Measurements from ENCODE around the gene PRDM13. TPM values are rescaled to one million over a fixed set of nuclear protein-coding genes. Genes with fewer than 3 reads are reported as not detected.

The PRDM13 gene
- total and polyA plus RNA-seq, 9 of the 15 experiments (the other 6 are each of a cell fraction or from before 2014, with no cell fraction given) = not detected

- DNase-seq (ENCODE audit: extremely low read depth in 1 of 4, low spot score in 3 of 4) (no peak), FAIRE-seq (no peak), ATAC-seq (peak; percentile 47)
- Histone ChIP-seq H4K20me1 (replicated peaks; ENCODE audit: control insufficient read depth, insufficient read depth, low read length) (no peaks in the 10 kb centered on the region), H3K9ac (ENCODE audit: insufficient read depth in 1 of 2, low read depth in 2 of 2, low read length in 2 of 2) (no peak overlapping the region), H3K79me2 (ENCODE audit: control insufficient read depth, insufficient read depth, low read length) (no peaks in the 10 kb centered on the region), H3K27ac (ENCODE audit: extremely low read depth, low read depth, low read length) (no peak overlapping the region), H2AFZ (ENCODE audit: low read depth, low read length) (peak overlapping the region; percentile 89), H3K4me3 (no peak overlapping the region), H3K9me1 (ENCODE audit: control insufficient read depth, insufficient read depth, low read length) (no peaks in the 10 kb centered on the region), H3K4me1 (replicated peaks in 1 of 2; ENCODE audit: control insufficient read depth in 2 of 2, insufficient read depth in 2 of 2, low read length in 2 of 2) (peaks cover 0 to 20% of the 10 kb centered on the region in 2 experiments; a peak in 2 of 5 replicates), H3K36me3 (ENCODE audit: control insufficient read depth, insufficient read depth, low read length) (no peaks in the 10 kb centered on the region), H3K9me3 (replicated peaks; ENCODE audit: control insufficient read depth, insufficient read depth, low read depth, low read length) (no peaks in the 10 kb centered on the region), H3K27me3 (ENCODE audit: control insufficient read depth in 2 of 2, insufficient read depth in 2 of 2, low read length in 2 of 2) (peaks cover 40 to 54% of the 10 kb centered on the region in 2 experiments), H3K4me2 (ENCODE audit: insufficient read depth, low read length) (peak overlapping the region; percentile 70)
- TF ChIP-seq CBX8 (IDR thresholded peaks at IDR 0.05; ENCODE audit: borderline replicate concordance, extremely low read depth, low read depth, low read length, poor library complexity, severe bottlenecking) = peak; percentile 90
- TF ChIP-seq BMI1 (IDR thresholded peaks at IDR 0.05; ENCODE audit: low read length) = 0 out of 2 replicates have a peak, but pooled peaks have one; percentile 28
- TF ChIP-seq XRCC3 (IDR thresholded peaks at IDR 0.05) = no peak
- TF ChIP-seq ZNF318 (IDR thresholded peaks at IDR 0.05; ENCODE audit: borderline replicate concordance in 1 of 2, low read depth in 1 of 2) = no peak
- TF ChIP-seq YY1 (IDR thresholded peaks at IDR 0.05; ENCODE audit: borderline replicate concordance in 1 of 3, control insufficient read depth in 1 of 3, extremely low read depth in 1 of 3, insufficient read depth in 3 of 3, insufficient read length in 1 of 3, insufficient replicate concordance in 2 of 3, low read depth in 1 of 3, low read length in 2 of 3) = peak in 1 of 3 experiments; percentile 48
- POLR2A ChIA-PET = interaction anchor here (1.0 to 1.1 kb wide), 2 partner anchors 8 to 34 kb away, joined by 3 to 7 read pairs; partner anchors contain the start of gene CCNC
- in situ Hi-C loops (cut with MboI) (no loop called here), intact Hi-C loops (cut with micrococcal nuclease) (no loop called here)
- CTCF ChIA-PET (ENCODE audit: low intra/inter-chr PET ratio) = no interaction called here
- WGBS (ENCODE audit: insufficient coverage, low coverage, missing lambda C conversion rate) = 34% methylated on average over 44 of the region's 54 CpGs
- BruUV-seq (replicated peaks) = no TSS peak
Observed at GRCh38 chr6:99602520-99603420, 3.9 kb upstream of the PRDM13 start.

All from K562 (cell line).